GM21526 (cell line): ENCODE results near the gene MGMT.
"Not testable (repeated sequence)": the region's sequence is repeated elsewhere in the genome, so short reads cannot be mapped to it uniquely, and the experiment has no call there.

Source experiments
- ATAC-seq: cut with Tn5 transposase; IDR thresholded peaks from one replicate; pipeline ENCODE4 v1.9.1; 2021; ENCODE audit warnings: moderate library complexity; ENCODE audit not compliant: unreplicated experiment, low FRiP score

Gene MGMT

GRCh38 chr10:129466703-129467358, at the start of gene MGMT:
MGMT (plus strand) TSS chr10:129467241.
- peak; percentile 92 for ATAC-seq

DNA sequence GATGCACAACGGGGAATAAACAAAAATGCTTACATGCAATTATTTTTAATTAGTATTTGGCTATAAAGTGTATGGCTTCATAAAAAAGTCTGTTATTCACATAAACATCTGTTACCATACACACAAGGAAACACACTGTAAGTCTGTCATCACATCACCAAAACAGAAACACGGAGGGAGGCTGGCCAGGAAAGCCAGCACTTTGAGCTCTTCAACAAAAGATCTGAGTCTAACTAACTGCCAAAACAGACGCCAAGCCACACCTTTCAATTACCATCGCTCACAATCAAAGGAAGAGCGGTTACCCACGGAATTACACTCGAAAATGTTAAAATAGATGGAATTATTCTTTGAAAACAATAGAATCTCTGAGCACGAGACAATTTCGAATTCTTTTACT, 49.2 kb upstream of the MGMT start:
- ATAC-seq = no peak

GRCh38 chr10:129418496-129419225, 48.4 kb upstream of the MGMT start:
- ATAC-seq = no peak

- no peak for ATAC-seq
These were observed 47.6 kb upstream of the MGMT start for GRCh38 chr10:129419397-129419796.

DNA sequence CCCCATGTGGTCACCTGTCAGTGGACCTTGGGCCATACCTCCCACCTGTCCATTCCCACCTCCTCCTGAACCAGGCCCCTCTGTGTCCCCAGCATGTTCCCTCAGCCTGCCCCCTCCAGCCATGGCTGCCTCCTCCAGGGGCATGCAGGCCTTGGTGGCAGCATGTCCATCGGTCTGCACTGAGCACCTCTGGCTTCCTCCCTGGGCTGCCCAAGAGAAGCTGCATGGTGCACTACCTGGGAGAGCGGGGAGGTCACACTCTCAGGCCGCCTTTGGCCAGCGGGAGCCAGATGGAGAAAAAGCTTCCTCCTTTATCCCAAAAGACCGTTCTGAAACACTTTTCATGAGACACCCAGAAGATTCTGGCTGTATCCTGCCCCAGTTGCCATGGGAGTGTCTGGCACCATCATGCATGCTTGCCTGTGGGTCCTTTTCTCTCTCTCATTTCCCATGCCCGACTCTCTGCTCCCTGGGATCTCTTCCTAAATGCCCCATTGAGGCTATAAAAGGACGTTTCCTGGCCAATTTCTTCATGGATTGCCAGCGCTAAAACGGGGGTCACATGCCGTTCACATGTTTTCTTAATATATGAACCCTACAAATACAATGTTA, 45.5 kb upstream of the MGMT start:
- ATAC-seq = no peak

DNA sequence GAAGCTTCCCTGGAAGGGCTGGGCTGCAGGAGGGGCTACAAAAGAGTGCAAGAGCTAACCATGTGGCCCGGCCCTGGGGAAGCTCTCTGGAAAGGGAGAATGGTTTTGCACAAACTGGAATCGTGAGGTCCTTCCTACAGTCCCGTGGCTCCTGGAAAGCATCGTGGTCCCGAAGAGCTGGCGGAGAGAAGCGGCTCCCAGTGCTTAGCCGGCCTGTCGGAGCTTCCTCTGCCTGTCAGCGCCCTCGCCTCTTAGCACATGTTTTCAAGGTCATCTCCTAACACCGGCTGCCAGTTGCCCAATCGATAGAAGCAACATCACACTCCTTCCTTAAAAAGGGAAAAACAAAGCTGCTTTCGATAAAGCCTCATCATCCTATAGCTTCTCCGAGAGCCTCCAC, 42.1 kb upstream of the MGMT start:
- ATAC-seq = no peak

GRCh38 chr10:129426606-129427005, 40.4 kb upstream of the MGMT start:
- ATAC-seq = no peak

- no peak for ATAC-seq
These were observed 33.8 kb upstream of the MGMT start for GRCh38 chr10:129433266-129433665.

DNA sequence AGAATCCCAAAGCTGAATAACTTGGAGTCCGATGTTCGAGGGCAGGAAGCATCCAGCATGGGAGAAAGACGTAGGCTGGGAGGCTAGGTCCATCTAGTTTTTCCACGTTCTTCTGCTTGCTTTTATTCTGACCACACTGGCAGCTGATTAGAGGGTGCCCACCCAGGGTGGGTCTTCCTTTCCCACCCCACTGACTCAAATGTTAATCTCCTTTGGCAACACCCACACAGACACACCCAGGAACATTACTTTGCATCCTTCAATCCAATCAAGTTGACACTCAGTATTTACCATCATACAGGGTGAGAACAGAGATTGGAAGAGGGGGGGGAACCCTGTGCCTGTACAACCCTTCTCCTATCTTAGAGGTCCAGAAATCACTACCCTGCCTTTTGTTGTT, 31.3 kb upstream of the MGMT start:
- ATAC-seq = not testable (repeated sequence)

GRCh38 chr10:129438024-129438423, 29.0 kb upstream of the MGMT start:
- ATAC-seq = no peak

DNA sequence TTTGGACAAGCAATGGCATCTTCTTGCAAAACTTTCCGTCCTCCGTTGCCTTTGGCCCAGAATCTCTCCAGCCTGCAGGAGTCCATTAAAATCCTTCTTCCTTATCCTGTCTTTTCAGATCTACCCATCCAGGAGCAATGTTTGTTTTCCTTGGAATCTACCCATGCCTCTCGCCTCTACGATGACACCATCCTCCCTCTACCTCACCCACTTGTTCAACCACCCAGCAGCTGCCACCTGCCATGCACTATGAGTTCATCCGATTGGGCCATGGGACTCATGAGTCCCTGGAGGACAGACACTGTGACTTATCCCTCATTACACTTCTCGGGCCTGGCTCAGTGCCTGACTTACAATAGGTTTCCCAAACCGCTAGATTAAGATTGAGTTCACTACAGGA, 26.8 kb upstream of the MGMT start:
- no peak for ATAC-seq

- no peak for ATAC-seq
These were observed 26.2 kb upstream of the MGMT start for GRCh38 chr10:129440722-129441316.

DNA sequence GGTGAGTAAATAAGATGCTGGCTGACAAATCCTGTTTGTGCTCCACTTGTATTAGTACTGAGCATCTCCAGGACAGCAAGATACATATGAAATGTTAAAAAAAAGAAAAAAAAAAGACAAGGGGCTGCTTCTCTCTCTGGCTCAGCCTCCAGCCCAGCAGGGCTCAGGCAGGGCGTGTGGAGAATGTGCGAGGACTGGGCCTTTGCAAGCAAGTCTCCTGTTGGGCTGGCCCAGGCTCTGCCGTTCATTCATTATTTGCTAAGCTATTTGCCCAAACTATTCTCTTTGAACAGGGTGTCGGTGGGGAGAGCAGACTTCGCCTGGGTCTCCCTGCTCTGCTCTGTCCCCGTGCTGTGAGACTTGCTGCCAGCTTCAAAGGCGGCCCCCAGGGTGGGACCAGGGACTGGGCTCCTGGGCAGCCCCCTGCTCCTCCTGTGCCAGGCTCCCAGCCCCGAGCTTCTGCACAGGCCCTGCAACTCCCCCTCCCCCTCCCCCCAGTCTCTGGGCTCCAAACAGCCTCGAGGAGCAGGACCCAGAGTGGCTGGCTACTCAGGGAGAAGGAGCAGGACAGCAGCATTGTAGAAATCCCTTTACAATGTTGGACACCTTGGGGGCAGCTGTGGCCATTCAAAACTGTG, 25.6 kb upstream of the MGMT start:
- no peak for ATAC-seq

DNA sequence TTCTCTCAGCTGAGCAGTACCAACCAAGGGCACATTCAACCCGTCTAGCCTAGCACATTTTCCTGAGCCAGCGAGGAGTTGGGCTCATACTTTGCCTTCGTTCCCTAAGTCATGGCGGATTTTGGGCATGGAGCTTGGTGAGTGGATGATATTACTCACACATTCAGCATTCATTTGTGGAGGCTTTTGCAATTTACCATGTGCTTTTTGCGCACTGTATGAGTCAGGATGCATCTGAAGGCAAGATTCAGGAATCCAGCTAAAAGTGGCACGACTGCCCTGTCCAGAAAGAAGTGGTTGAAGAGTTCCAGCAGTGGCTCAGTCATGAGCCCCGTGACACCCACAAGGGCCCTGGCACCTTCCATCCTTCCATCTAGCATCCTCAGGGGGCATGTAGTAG, 24.2 kb upstream of the MGMT start:
- ATAC-seq = no peak

- ATAC-seq = no peak
These were observed 22.7 kb upstream of the MGMT start for GRCh38 chr10:129444359-129444758.

DNA sequence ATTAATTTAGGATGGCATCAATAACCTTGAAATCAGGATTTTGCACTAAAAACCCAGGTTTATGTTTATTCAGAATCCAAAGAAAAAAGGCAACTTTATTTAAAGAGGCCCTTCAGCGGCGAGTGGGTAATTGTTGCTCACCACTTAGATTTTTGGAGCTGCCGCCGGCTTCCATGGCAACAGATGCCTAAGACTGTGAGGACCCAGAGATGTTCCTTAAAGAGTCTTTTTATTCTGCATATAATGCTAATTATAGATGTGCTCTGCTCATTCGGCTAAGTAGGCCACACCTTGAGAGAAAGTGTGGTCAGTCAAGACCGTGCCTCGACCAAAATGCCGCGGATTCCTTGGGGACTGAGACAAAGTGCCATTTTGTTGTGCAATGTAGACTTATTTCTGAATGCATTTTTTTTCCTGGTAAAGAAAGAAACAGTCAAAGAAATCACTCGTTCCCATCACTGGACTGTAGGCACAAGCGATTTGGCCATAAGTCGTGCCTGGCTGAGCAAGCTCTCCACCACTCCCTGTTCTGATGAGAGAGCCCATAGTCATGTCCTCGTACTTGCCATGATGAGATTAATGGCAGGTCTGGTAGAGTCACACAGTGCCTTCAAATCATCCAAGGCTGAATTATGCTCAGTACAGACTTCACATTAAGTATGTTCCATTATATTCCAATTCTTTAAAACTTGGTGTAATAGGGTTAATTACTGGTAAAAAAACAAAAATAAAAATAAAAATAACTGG, 21.4 kb upstream of the MGMT start:
- ATAC-seq = no peak

- no peak for ATAC-seq
These were observed 20.9 kb upstream of the MGMT start for GRCh38 chr10:129446183-129446581.

DNA sequence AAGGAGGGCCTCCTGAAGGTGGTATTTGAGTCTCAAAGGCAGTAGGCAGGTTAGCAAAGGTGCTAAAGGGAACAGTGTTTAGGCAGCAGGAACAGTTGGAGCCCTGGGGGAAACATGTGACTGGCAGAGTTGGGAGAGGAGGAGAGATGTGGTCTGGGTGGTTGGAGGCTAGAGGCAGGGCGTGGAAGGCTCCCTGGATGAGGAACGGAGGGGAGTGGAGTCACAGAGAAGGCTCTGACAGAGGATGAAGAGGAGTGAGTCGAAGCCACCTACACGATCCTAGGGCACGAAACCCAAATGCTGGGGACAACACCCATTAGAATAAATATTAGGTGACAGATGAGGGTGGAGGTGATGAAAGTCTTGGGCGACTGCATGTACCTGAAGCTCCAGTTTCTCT, 19.6 kb upstream of the MGMT start:
- ATAC-seq = no peak

DNA sequence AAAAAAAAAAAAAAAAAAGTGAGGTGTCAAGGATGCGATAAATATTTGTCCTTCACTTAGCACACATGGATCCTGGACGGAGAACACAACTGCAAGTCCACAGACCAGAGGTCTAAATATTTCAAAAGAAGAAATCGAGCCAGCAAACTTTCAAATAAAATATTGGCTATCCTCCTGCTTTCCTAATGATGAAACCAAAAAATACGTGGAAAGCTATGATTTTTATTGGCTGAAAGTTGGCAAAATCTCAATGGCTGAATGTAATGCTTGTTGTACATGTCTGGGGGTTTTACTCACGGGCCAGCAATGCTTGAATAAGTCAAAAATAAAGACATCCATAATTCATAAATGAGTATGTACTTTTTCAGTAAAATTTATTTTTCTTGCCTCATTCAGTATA, 19.0 kb upstream of the MGMT start:
- no peak for ATAC-seq

GRCh38 chr10:129448539-129448938, 18.5 kb upstream of the MGMT start:
- no peak for ATAC-seq
